Natural killer cell (primary cell): Measurements from ENCODE around the gene SULT2B1. TPM values are rescaled to one million over a fixed set of nuclear protein-coding genes. Genes with fewer than 3 reads are reported as not detected.

Experiments used
- ATAC-seq, 3 donors: fragments of 150-1000 bp in 2 of 3; fragments of 200-7000 bp in 1 of 3; cut with Tn5 transposase; 1 replicate in 1 of 3; 2 replicates in 2 of 3; pipeline ENCODE4 v1.10.0; 2021; ENCODE audit warnings: mild to moderate bottlenecking in 2 of 3, moderate library complexity in 2 of 3
- DNase-seq, 2 donors: peaks; one replicate each; pipeline versions ENCODE4 v3.0.0 to v3.0.0-alpha.2; 2013 to 2021; ENCODE audit warnings: mixed read lengths in 1 of 2
- H3K27ac ChIP-seq: one replicate; pipeline ENCODE4 v1.5.1; 2013; ENCODE audit warnings: mild to moderate bottlenecking, low read length
- H3K27me3 ChIP-seq: one replicate; pipeline ENCODE4 v1.6.1; 2013; ENCODE audit warnings: low read length; ENCODE audit not compliant: control insufficient read depth, insufficient read depth
- H3K36me3 ChIP-seq: one replicate; pipeline ENCODE4 v1.6.1; 2013; ENCODE audit warnings: low read length; ENCODE audit not compliant: control insufficient read depth, insufficient read depth
- H3K4me1 ChIP-seq: one replicate; pipeline ENCODE4 v1.6.1; 2013; ENCODE audit warnings: low read length; ENCODE audit not compliant: control insufficient read depth, insufficient read depth
- H3K4me3 ChIP-seq: one replicate; pipeline ENCODE4 v1.5.1; 2013; ENCODE audit warnings: low read length
- H3K9me3 ChIP-seq: one replicate; pipeline ENCODE4 v1.6.1; 2013; ENCODE audit warnings: low read length; ENCODE audit not compliant: control insufficient read depth, insufficient read depth
- H3K27ac Mint-ChIP-seq, 2 donors: one replicate each; pipeline ENCODE4 v1.8.0; 2022; ENCODE audit warnings: mild to moderate bottlenecking in 2 of 2, mixed read lengths in 2 of 2, moderate library complexity in 1 of 2
- H3K27me3 Mint-ChIP-seq, 2 donors: one replicate each; pipeline ENCODE4 v1.8.0; 2022; ENCODE audit warnings: low read depth in 2 of 2, mixed read lengths in 2 of 2
- H3K36me3 Mint-ChIP-seq: one replicate; pipeline ENCODE4 v1.8.0; 2022; ENCODE audit warnings: mixed read lengths
- H3K4me1 Mint-ChIP-seq, 2 donors: one replicate each; pipeline ENCODE4 v1.8.0; 2022; ENCODE audit warnings: mixed read lengths in 2 of 2
- H3K4me3 Mint-ChIP-seq: one replicate; pipeline ENCODE4 v1.8.0; 2022; ENCODE audit warnings: mild to moderate bottlenecking, moderate library complexity, mixed read lengths
- H3K9me3 Mint-ChIP-seq, 2 donors: one replicate each; pipeline ENCODE4 v1.8.0; 2022; ENCODE audit warnings: mixed read lengths in 2 of 2
- CTCF ChIP-seq: fragments of 200-600 bp; IDR thresholded peaks from one replicate; pipeline ENCODE4 v1.8.0; 2022; ENCODE audit warnings: antibody characterized with exemption
- WGBS: methylation state at CpG from one replicate; pipeline ENCODE4 v1.1.7; 2013; ENCODE audit warnings: missing lambda C conversion rate; ENCODE audit not compliant: insufficient coverage; 5-methylcytosine and 5-hydroxymethylcytosine counted together
- intact Hi-C: fragments of 100-400 bp; cut with micrococcal nuclease; formaldehyde crosslinking; loops from one replicate; pipeline ENCODE4 v1.14.2; 2022
- total RNA-seq, 4 donors: library from RNA; stranded (reverse); fragments of 120-200 nt in 1 of 4; gene quantifications; one replicate each; pipeline versions ENCODE4 v1.2.3 to v1.2.4, GENCODE V29; 2013 to 2022

The SULT2B1 gene
- total RNA-seq, 3 donors from 2014 or later (not counting 1 experiment from before 2014, with no cell fraction given) = 0.40 TPM; not detected in 2

DNA sequence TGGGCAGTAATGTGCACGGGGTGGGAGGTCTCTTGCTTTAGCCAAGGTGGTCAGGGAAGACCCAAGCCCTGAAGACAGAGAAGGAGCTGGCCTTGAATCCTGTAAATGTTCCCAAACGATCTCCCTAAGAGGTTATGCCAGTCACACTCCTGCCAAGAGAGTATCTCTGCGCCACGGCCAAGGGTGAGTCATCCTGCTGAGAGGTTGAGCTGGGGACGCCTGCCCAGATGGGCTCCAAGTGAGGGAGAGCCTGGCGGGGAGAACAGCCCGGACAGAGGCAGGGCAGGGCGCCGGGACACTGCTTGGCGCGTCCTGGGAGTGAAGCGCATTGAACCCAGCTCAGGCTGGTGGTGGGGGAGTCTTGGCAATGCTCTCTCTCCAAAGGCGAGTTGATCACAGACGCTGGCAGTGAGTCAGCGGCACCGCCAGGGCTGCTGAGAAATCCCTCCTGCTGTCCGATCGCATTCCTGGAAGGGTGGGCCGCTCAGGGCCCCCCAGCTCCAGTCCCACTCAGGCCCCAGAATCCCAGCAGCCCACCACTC lies 16.4 kb downstream of the SULT2B1 start:
- DNase-seq = no peak
- Histone ChIP-seq H3K4me3 (no peak overlapping the region), H3K4me1 (no peaks in the 10 kb centered on the region), H3K27ac (no peak overlapping the region), H3K36me3 (no peaks in the 10 kb centered on the region), H3K9me3 (no peaks in the 10 kb centered on the region), H3K27me3 (no peaks in the 10 kb centered on the region)
- no peaks in the 10 kb centered on the region for H3K9me3 Mint-ChIP-seq
- H3K27ac Mint-ChIP-seq = no peak overlapping the region
- no peaks in the 10 kb centered on the region for H3K36me3 Mint-ChIP-seq
- TF ChIP-seq CTCF = no peak
- no peak overlapping the region for H3K4me3 Mint-ChIP-seq
- 46% methylated on average over 19 of the region's 19 CpGs for WGBS
- ATAC-seq = no peak
- intact Hi-C loops = no loop called here
- no peaks in the 10 kb centered on the region for H3K4me1 Mint-ChIP-seq
- H3K27me3 Mint-ChIP-seq = peaks cover 0 to 5% of the 10 kb centered on the region in 2 donors

DNA sequence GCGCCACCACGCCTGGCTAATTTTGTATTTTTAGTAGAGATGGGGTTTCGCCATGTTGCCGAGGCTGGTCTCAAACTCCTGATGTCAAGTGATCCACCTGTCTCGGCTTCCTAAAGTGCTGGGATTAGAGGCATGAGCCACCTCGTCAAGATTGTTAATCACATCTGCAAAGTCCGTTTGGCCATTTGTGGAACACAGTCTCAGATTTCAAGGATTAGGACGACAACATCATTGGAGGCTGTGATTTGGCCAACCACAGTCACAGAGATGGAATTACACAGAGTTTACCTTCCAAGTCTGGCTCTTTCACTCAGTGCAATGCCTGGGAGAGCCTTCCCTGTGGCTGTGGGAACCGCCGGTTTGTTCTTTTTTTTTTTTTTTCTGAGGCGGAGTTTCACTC lies 17.8 kb downstream of the SULT2B1 start:
- Mint-ChIP-seq H3K36me3 (no peaks in the 10 kb centered on the region), H3K27me3 (peaks cover 0 to 5% of the 10 kb centered on the region in 2 donors), H3K9me3 (no peaks in the 10 kb centered on the region), H3K27ac (no peak overlapping the region), H3K4me1 (no peaks in the 10 kb centered on the region), H3K4me3 (no peak overlapping the region)
- Histone ChIP-seq H3K36me3 (no peaks in the 10 kb centered on the region), H3K4me1 (no peaks in the 10 kb centered on the region), H3K27ac (no peak overlapping the region), H3K27me3 (no peaks in the 10 kb centered on the region), H3K4me3 (no peak overlapping the region), H3K9me3 (no peaks in the 10 kb centered on the region)
- intact Hi-C loops = no loop called here
- 70% methylated on average over 11 of the region's 11 CpGs for WGBS
- ATAC-seq (no peak), DNase-seq (no peak)
- TF ChIP-seq CTCF = no peak

- no peak for ATAC-seq
- H3K9me3 ChIP-seq = no peaks in the 10 kb centered on the region
- no peaks in the 10 kb centered on the region for H3K36me3 ChIP-seq
- Mint-ChIP-seq H3K27me3 (peaks cover 0 to 5% of the 10 kb centered on the region in 2 donors), H3K9me3 (no peaks in the 10 kb centered on the region), H3K36me3 (no peaks in the 10 kb centered on the region), H3K4me1 (no peaks in the 10 kb centered on the region), H3K4me3 (no peak overlapping the region), H3K27ac (no peak overlapping the region)
- no peak for DNase-seq
- H3K4me1 ChIP-seq = no peaks in the 10 kb centered on the region
- no peak overlapping the region for H3K4me3 ChIP-seq
- H3K27me3 ChIP-seq = no peaks in the 10 kb centered on the region
- H3K27ac ChIP-seq = no peak overlapping the region
- WGBS = 93% methylated on average over 5 of the region's 5 CpGs
- TF ChIP-seq CTCF = no peak
- intact Hi-C loops = no loop called here
Measured at GRCh38 chr19:48571378-48572162, 19.6 kb downstream of the SULT2B1 start.

DNA sequence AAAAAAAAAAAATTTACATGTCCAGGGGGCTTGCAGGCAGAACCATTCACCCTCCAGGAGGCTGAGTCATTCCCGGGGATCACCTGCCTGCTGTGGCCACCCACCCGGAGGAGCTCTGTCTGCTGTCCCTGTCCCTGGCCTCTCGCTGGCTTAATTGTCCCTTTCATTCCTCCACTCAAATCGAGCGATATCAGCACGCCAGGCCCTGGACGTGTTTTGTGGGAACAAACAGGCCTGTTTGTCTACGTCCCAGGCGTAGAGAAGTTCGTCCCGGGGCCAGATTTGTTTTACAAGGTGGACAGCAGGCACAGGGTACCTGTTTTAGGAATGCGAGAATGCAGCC lies 21.2 kb downstream of the SULT2B1 start:
- Histone ChIP-seq H3K27me3 (no peaks in the 10 kb centered on the region), H3K4me3 (no peak overlapping the region), H3K4me1 (no peaks in the 10 kb centered on the region), H3K9me3 (no peaks in the 10 kb centered on the region), H3K36me3 (no peaks in the 10 kb centered on the region), H3K27ac (no peak overlapping the region)
- intact Hi-C loops = no loop called here
- peaks cover 0 to 5% of the 10 kb centered on the region in 2 donors for H3K27me3 Mint-ChIP-seq
- no peak overlapping the region for H3K4me3 Mint-ChIP-seq
- TF ChIP-seq CTCF = no peak
- H3K4me1 Mint-ChIP-seq = no peaks in the 10 kb centered on the region
- DNase-seq (no peak), ATAC-seq (no peak)
- no peaks in the 10 kb centered on the region for H3K9me3 Mint-ChIP-seq
- no peak overlapping the region for H3K27ac Mint-ChIP-seq
- WGBS = 92% methylated on average over 12 of the region's 12 CpGs
- no peaks in the 10 kb centered on the region for H3K36me3 Mint-ChIP-seq
